Astrocyte (in vitro differentiated cells and primary cell): ENCODE data around the gene OLFM2. TPM values are rescaled to one million over a fixed set of nuclear protein-coding genes. Genes with fewer than 3 reads are reported as not detected.
A peak's percentile ranks its signal among the peaks of the same experiment; 100 is the strongest.
"Not testable (repeated sequence)": the region's sequence is repeated elsewhere in the genome, so short reads cannot be mapped to it uniquely, and the experiment has no call there.

Experiments
- DNase-seq: peaks from one replicate; pipeline ENCODE4 v3.0.0-alpha.2; 2010; ENCODE audit warnings: low read depth
- FAIRE-seq: peaks from 2 replicates; lab custom pipeline; 2011; peaks lifted over from hg19 to GRCh38; lab: Jason Lieb, UNC
- H2AFZ ChIP-seq: 2 replicates; pipeline ENCODE4 v1.6.0; 2012; ENCODE audit warnings: low read depth, low read length, inconsistent platforms
- H3K27ac ChIP-seq: 2 replicates; pipeline ENCODE4 v1.5.1; 2011; ENCODE audit warnings: low read depth, low read length, inconsistent platforms
- H3K27me3 ChIP-seq: 2 replicates; pipeline ENCODE4 v1.6.0; 2011; ENCODE audit warnings: low read length, inconsistent platforms; ENCODE audit not compliant: insufficient read depth
- H3K36me3 ChIP-seq: 2 replicates; pipeline ENCODE4 v1.5.1; 2011; ENCODE audit warnings: low read length, inconsistent platforms; ENCODE audit not compliant: insufficient read depth
- H3K4me1 ChIP-seq: 2 replicates; pipeline ENCODE4 v1.5.1; 2011; ENCODE audit warnings: low read length, inconsistent platforms; ENCODE audit not compliant: insufficient read depth
- H3K4me2 ChIP-seq: 2 replicates; pipeline ENCODE4 v1.6.0; 2012; ENCODE audit warnings: low read length, inconsistent platforms
- H3K4me3 ChIP-seq: 2 replicates; pipeline ENCODE4 v1.5.1; 2011; ENCODE audit warnings: low read depth, mild to moderate bottlenecking, low read length, inconsistent platforms; ENCODE audit not compliant: insufficient read depth
- H3K79me2 ChIP-seq: 2 replicates; pipeline ENCODE4 v1.6.0; 2012; ENCODE audit warnings: mild to moderate bottlenecking, low read length, inconsistent platforms; ENCODE audit not compliant: insufficient read depth
- H3K9ac ChIP-seq: 2 replicates; pipeline ENCODE4 v1.6.0; 2012; ENCODE audit warnings: mild to moderate bottlenecking, low read length, inconsistent platforms
- H3K9me3 ChIP-seq: 2 replicates; pipeline ENCODE4 v1.5.1; 2012; ENCODE audit warnings: low read depth, mild to moderate bottlenecking, low read length, inconsistent platforms; ENCODE audit not compliant: insufficient read depth
- H4K20me1 ChIP-seq: 2 replicates; pipeline ENCODE4 v1.6.0; 2012; ENCODE audit warnings: low read length, inconsistent platforms; ENCODE audit not compliant: insufficient read depth
- H3K27ac Mint-ChIP-seq: one replicate; pipeline ENCODE4 v1.8.0; 2021; ENCODE audit warnings: mild to moderate bottlenecking, mixed read lengths; ENCODE audit not compliant: unreplicated experiment
- H3K27me3 Mint-ChIP-seq: one replicate; pipeline ENCODE4 v1.8.0; 2021; ENCODE audit warnings: low read depth, mixed read lengths; ENCODE audit not compliant: unreplicated experiment
- H3K36me3 Mint-ChIP-seq: one replicate; pipeline ENCODE4 v1.8.0; 2021; ENCODE audit warnings: low read depth, mixed read lengths; ENCODE audit not compliant: unreplicated experiment
- H3K4me1 Mint-ChIP-seq: one replicate; pipeline ENCODE4 v1.8.0; 2021; ENCODE audit warnings: low read depth, mixed read lengths; ENCODE audit not compliant: unreplicated experiment
- H3K4me3 Mint-ChIP-seq: one replicate; pipeline ENCODE4 v1.8.0; 2021; ENCODE audit warnings: mild to moderate bottlenecking, moderate library complexity, mixed read lengths; ENCODE audit not compliant: unreplicated experiment
- H3K9me3 Mint-ChIP-seq: one replicate; pipeline ENCODE4 v1.8.0; 2021; ENCODE audit warnings: mild to moderate bottlenecking, mixed read lengths; ENCODE audit not compliant: unreplicated experiment
- CTCF ChIP-seq: IDR thresholded peaks from 2 replicates; pipeline ENCODE4 v1.5.1; 2011; ENCODE audit warnings: low read depth, mild to moderate bottlenecking, inconsistent platforms, low read length, moderate library complexity; ENCODE audit not compliant: insufficient read depth
- EZH2 ChIP-seq: IDR thresholded peaks from 2 replicates; pipeline ENCODE4 v1.6.1; 2012; ENCODE audit warnings: mild to moderate bottlenecking, low read length, inconsistent platforms; ENCODE audit not compliant: insufficient read depth
- total RNA-seq: library from RNA; stranded (reverse); gene quantifications from 2 replicates; pipeline ENCODE4 v1.2.1, GENCODE V29; 2021

OLFM2 gene
- total RNA-seq, 1 donor from 2014 or later, result 71.3 TPM

GRCh38 chr19:9953802-9954542, 17.7 kb upstream of the OLFM2 start:
- peaks cover 4% of the 10 kb centered on the region for H3K27me3 Mint-ChIP-seq
- DNase-seq, result peak; percentile 85
- Histone ChIP-seq H3K4me1 (peaks cover 4% of the 10 kb centered on the region), H3K27ac (no peak overlapping the region), H3K9me3 (no peaks in the 10 kb centered on the region), H3K9ac (no peak overlapping the region), H2AFZ (no peak overlapping the region), H3K36me3 (no peaks in the 10 kb centered on the region), H3K4me2 (no peak overlapping the region), H3K79me2 (no peaks in the 10 kb centered on the region), H3K4me3 (no peak overlapping the region), H3K27me3 (no peaks in the 10 kb centered on the region), H4K20me1 (no peaks in the 10 kb centered on the region)
- TF ChIP-seq CTCF (no peak), EZH2 (no peak)
- no peak overlapping the region for H3K4me3 Mint-ChIP-seq
- H3K36me3 Mint-ChIP-seq, result no peaks in the 10 kb centered on the region
- FAIRE-seq, result no peak
- H3K4me1 Mint-ChIP-seq, result peaks cover 4% of the 10 kb centered on the region
- H3K9me3 Mint-ChIP-seq, result peaks cover 2% of the 10 kb centered on the region
- no peak overlapping the region for H3K27ac Mint-ChIP-seq

GRCh38 chr19:9952276-9952675, 16.0 kb upstream of the OLFM2 start:
- H3K4me3 Mint-ChIP-seq, result no peak overlapping the region
- TF ChIP-seq EZH2 (no peak), CTCF (no peak)
- Histone ChIP-seq H2AFZ (no peak overlapping the region), H3K4me2 (no peak overlapping the region), H3K9me3 (no peaks in the 10 kb centered on the region), H3K79me2 (no peaks in the 10 kb centered on the region), H3K4me3 (no peak overlapping the region), H3K27me3 (peaks cover 2% of the 10 kb centered on the region), H4K20me1 (no peaks in the 10 kb centered on the region), H3K36me3 (no peaks in the 10 kb centered on the region), H3K4me1 (no peaks in the 10 kb centered on the region), H3K9ac (no peak overlapping the region), H3K27ac (no peak overlapping the region)
- H3K27me3 Mint-ChIP-seq, result peaks cover 8% of the 10 kb centered on the region
- no peaks in the 10 kb centered on the region for H3K36me3 Mint-ChIP-seq
- H3K27ac Mint-ChIP-seq, result no peak overlapping the region
- H3K4me1 Mint-ChIP-seq, result no peaks in the 10 kb centered on the region
- DNase-seq (no peak), FAIRE-seq (no peak)
- peaks cover 1% of the 10 kb centered on the region for H3K9me3 Mint-ChIP-seq

DNA sequence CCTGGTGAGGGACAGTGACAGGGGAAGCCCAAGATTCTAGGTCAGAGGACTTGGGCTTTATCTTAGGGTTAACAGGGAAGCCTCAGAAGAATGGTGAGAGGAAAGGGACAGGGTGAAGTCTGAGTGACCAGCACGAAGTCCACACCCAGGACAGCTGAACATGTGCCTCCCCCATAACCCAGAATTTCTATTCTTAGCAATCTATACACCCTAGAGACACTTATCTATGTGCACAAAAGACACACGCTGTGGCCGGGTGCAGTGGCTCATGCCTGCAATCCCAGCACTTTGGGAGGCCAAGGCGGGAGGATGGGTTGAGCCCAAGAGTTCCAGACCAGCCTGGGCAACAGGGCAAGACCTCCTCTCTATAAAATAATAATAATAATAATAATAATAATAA, 11.1 kb upstream of the OLFM2 start:
- TF ChIP-seq CTCF, result no peak
- no peak for TF ChIP-seq EZH2
- H3K4me1 Mint-ChIP-seq, result peaks cover 10% of the 10 kb centered on the region
- Histone ChIP-seq H4K20me1 (no peaks in the 10 kb centered on the region), H2AFZ (no peak overlapping the region), H3K4me2 (no peak overlapping the region), H3K9ac (no peak overlapping the region), H3K27ac (no peak overlapping the region), H3K27me3 (peaks cover 3% of the 10 kb centered on the region), H3K36me3 (no peaks in the 10 kb centered on the region), H3K4me1 (peaks cover 12% of the 10 kb centered on the region), H3K4me3 (no peak overlapping the region), H3K9me3 (no peaks in the 10 kb centered on the region), H3K79me2 (no peaks in the 10 kb centered on the region)
- no peak for FAIRE-seq
- no peaks in the 10 kb centered on the region for H3K36me3 Mint-ChIP-seq
- DNase-seq, result no peak
- H3K27ac Mint-ChIP-seq, result peak overlapping the region; percentile 26
- peaks cover 3% of the 10 kb centered on the region for H3K9me3 Mint-ChIP-seq
- H3K4me3 Mint-ChIP-seq, result no peak overlapping the region
- peaks cover 12% of the 10 kb centered on the region for H3K27me3 Mint-ChIP-seq

DNA sequence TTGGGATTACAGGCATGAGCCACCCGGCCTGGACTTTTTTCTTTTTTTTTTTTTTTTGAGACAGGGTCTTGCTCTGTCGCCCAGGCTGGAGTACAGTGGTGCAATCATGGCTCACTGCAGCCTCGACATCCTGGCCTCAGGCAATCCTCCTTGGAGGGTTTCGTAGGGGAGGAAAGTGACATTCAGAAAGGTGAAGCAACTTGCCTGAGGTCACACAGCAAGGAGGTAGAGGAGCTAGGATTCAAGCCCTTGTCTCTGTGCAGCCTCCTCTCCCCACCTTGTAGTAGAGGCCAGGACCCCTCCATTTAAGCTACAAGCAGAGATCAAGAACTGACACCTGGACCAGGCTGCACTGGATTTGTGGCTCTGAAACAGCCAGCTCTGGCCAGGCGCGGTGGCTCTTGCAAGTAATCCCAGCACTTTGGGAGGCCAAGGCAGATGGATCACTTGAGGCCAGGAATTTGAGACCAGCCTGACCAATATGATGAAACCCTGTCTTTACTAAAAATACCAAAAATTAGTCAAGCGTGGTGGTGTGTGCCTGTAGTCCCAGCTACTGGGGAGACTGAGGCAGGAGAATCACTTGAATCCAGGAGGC, 10.3 kb upstream of the OLFM2 start:
- not testable (repeated sequence) for H3K27ac Mint-ChIP-seq, H3K4me2 ChIP-seq, H3K4me1 Mint-ChIP-seq, H4K20me1 ChIP-seq, FAIRE-seq, H3K27ac ChIP-seq, H3K27me3 ChIP-seq, H2AFZ ChIP-seq, H3K4me3 ChIP-seq, DNase-seq, H3K9me3 Mint-ChIP-seq, H3K36me3 ChIP-seq, H3K4me3 Mint-ChIP-seq, H3K36me3 Mint-ChIP-seq, H3K79me2 ChIP-seq, H3K9me3 ChIP-seq
- Histone ChIP-seq H3K9ac (peak overlapping the region; percentile 67), H3K4me1 (peaks cover 12% of the 10 kb centered on the region)
- peaks cover 13% of the 10 kb centered on the region for H3K27me3 Mint-ChIP-seq
